Activated T-cell treated with anti-CD3 and anti-CD28 coated beads, Interleukin-2, amount 50 U/mL, for 1 hour (primary cell): ENCODE data around the gene TOM1L2.
A peak's percentile ranks its signal among the peaks of the same experiment; 100 is the strongest.

Experiments
- DNase-seq: peaks from one replicate; pipeline ENCODE4 v3.0.0-alpha.2; 2020

The TOM1L2 gene

GRCh38 chr17:17830740-17831207 is 141.4 kb downstream of the TOM1L2 start:
- DNase-seq = no peak

GRCh38 chr17:17830269-17830567 is 142.0 kb downstream of the TOM1L2 start:
- DNase-seq = no peak

GRCh38 chr17:17827826-17828621 is 144.2 kb downstream of the TOM1L2 start:
- DNase-seq = no peak

GRCh38 chr17:17826942-17827785 is 145.0 kb downstream of the TOM1L2 start:
- no peak for DNase-seq

DNA sequence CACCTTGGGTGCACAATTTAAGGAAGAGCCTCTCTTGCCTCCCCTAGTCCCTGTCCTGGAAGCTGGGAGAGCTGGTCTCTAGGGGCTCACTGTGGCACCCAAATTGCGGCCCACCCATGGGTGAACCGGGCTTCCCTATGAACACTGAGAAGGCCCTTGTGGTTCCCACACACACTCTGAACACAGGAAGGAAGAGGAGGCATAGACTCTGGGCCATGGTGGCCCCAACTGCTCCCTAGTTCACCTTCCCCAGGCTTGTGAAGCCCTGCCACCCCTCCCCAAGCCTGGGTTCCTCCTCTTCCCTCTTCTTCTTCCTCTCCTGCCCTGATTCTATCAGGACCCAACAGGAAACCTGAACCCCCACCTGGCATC is 145.9 kb downstream of the TOM1L2 start:
- DNase-seq = no peak

- no peak for DNase-seq
These were observed 147.2 kb downstream of the TOM1L2 start for GRCh38 chr17:17824783-17825614.

DNA sequence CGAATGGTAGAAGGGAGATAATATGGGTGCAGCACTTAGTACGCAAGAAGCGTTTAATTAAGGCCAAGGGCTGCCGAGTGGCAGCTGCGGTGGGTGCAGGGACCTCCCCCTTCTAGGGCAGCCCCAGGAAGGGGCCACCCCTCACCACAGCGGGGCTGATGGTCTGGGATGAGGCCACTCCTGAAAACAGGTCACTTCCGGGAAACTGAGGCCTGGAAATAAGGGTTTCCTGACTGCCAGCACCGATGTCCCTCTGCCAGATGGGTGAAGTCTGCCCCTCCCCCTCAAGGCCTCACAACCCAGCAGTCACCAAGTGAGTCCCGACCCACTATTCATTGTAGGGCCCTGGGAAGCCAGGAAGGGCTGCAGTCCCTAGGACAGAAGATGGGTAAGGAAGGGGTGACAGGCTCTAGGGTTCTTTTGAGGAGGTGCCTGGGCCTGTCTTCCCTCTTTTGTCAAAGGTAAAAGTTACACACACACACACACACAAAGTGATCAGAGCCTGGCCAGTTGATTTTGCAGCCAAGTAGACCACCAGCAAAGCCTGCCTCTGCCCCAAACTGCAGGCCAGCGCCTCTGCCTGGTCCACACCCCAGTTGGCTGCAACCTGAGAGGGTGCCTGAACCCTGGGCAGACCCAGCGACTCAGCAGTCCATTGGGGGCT is 147.9 kb downstream of the TOM1L2 start:
- DNase-seq = peak; percentile 54

GRCh38 chr17:17823433-17824118 is 148.6 kb downstream of the TOM1L2 start:
- peak; percentile 85 for DNase-seq

DNA sequence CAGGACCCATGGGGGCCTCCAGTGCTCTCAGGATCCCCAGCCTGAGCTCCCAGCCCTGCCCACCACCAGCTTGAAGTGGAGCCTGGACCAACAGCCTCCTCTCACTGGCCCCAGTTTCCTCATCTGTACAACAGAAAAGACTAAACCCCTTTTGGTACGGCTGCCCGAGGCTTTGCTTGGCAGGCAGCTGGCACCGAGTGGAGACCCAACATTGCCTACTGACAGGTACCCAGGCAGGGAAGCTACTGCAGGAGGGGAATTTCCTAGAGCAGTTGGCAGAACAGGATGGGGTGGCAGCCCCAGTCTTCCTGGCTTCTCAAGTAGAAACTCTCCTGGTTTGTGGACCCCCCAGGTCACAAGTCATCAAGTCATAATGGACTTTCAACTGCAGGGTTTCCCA is 149.6 kb downstream of the TOM1L2 start:
- DNase-seq = no peak

DNA sequence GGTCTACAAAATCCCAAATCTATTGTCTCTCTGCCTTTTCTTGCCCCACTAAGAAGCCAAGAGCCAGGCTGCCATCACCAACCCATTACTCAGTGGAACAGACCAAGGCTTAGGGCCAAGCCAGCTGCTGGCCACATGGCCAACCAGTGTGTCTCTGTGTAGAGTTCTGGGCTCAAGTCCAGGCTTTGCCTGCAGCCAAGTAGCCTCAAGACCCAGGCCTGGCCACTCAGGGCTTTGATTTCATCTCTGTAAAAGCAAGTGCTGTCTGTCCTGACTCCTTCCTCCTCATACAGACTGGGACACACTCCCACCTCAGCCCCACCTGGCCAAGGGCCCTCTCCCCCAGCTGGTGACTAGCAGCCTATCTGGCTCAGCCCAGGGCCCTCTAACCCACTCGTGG is 150.0 kb downstream of the TOM1L2 start:
- no peak for DNase-seq

GRCh38 chr17:17820463-17821158 is 151.6 kb downstream of the TOM1L2 start:
- DNase-seq = no peak

DNA sequence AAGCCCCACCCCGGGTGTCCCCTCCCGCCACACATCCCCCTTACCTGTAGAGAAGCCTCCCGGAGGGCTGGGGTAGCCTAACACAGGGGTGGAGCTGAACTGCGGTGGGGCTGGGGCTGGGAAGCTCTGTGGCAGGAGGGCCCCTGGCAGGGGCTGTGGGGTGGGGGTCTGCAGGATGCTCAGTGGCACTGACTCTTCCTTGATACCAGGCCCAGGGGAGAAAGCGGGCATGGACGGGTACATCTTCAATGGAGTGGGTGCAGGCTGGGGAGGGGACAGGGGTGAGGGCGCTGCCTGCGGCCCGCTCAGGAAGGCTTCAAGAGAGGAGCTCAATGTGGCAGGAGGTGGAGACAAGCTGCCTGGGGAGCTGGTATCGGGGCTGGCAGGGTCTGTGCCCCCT is 152.2 kb downstream of the TOM1L2 start:
- no peak for DNase-seq

DNA sequence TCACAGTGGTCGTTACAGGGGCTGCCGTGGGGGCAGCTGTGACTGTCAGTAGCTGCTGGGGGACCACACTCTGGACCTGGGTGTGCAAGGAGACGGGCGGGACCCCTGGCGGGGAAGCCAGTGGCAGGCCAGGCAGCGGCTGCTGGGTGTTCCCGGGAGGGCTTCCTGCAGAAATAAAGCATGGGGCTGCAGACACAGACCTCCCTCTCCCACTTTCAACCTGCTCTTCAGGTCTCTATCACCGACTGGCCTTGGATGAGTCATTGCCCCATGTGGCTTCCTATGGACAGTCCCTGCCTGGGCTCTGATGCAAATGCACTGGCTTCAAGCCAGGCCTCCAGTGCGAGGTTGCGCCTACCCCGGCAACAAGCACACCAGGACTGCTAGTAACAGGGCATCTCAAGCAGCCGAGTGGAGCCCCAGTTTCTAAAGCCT is 152.6 kb downstream of the TOM1L2 start:
- DNase-seq = peak; percentile 63

- no peak for DNase-seq
These were observed 153.1 kb downstream of the TOM1L2 start for GRCh38 chr17:17819111-17819510.

DNA sequence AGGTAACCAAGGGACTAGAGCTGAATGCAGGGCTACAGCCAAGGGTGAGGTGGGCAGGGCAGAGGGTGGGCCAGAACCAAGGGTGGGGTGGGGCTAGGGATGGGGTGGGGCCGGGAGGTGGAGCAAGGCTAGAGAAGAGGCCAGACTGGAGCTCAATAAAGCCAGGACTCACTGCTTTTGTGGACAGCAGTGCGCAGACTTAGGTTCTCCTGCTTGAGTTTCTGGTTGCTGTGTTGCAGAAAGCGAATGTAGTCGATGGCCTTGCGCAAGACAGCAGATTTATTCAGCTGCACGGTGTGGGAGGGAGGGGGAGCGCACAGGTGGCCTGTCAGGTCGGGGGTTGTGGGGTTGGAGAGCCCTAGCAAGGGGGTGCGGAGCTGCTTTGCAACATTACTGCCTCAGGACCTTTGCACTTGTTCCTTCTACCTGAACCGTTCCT is 154.1 kb downstream of the TOM1L2 start:
- DNase-seq = no peak

GRCh38 chr17:17817552-17817947 is 154.7 kb downstream of the TOM1L2 start:
- DNase-seq = no peak

GRCh38 chr17:17816831-17817551 is 155.2 kb downstream of the TOM1L2 start:
- no peak for DNase-seq

GRCh38 chr17:17816240-17816814 is 155.9 kb downstream of the TOM1L2 start:
- no peak for DNase-seq

- no peak for DNase-seq
These were observed 156.6 kb downstream of the TOM1L2 start for GRCh38 chr17:17815436-17816200.

DNA sequence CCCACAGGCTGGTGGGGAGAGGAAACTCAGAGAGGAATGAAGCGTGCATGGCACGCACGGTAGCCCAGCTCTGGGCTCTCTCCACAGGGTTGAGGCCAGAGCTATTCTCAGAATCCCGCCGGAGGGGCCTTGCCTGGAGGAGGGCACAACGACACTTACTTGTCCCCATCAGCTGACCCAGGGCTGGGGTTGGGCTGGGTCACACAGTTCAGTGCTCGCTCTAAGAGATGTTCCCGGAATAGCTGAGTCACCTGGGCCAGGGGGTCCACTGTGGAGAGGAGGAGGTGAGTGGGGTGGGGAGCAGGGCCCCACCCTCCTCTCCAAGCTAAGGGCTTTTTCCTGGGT is 157.2 kb downstream of the TOM1L2 start:
- DNase-seq = no peak
